MM.1S (cell line): ENCODE measurements around the gene PAX4.

Source experiments
- CTCF ChIP-seq: fragments of 300-600 bp; sonication (generic); IDR thresholded peaks from 2 replicates; pipeline ENCODE4 v1.5.1; 2016; ENCODE audit warnings: antibody characterized with exemption, low read length, mixed read lengths
- EZH2 ChIP-seq: fragments of 300-600 bp; sonication (generic); optimal IDR thresholded peaks from 2 replicates; pipeline ENCODE3; 2017; ENCODE audit warnings: low read depth, mild to moderate bottlenecking, antibody characterized with exemption, low read length, mixed read lengths

GRCh38 chr7:127612263-127612662 is 5.7 kb downstream of the PAX4 start:
- TF ChIP-seq CTCF (no peak), EZH2 (no peak)
